8988T (cell line): ENCODE data around the gene OR4D5.
A peak's percentile ranks its signal among the peaks of the same experiment; 100 is the strongest.

ENCODE experiments used
- DNase-seq: peaks from one replicate; pipeline ENCODE4 v3.0.0; 2011

Gene OR4D5

DNA sequence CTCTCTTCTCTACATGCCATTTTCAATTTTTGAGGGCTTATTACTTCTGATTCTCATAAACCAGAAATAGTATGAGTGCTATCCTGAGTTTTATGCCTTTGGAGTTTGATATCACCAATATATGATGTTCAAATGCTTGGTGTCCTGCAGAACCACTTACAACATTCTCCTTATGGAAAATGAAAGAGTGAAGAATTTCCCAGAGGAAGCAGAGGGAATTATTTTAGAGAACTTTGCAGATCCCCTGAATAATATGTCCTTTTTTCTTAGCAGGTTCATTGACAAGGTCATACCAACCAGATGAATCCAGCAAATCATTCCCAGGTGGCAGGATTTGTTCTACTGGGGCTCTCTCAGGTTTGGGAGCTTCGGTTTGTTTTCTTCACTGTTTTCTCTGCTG is at the start of gene OR4D5:
TSS of gene OR4D5 (plus strand) at position 301 of the 400 bp plus-strand sequence. CDS start at position 301, 0 bp downstream.
- DNase-seq: no peak

DNA sequence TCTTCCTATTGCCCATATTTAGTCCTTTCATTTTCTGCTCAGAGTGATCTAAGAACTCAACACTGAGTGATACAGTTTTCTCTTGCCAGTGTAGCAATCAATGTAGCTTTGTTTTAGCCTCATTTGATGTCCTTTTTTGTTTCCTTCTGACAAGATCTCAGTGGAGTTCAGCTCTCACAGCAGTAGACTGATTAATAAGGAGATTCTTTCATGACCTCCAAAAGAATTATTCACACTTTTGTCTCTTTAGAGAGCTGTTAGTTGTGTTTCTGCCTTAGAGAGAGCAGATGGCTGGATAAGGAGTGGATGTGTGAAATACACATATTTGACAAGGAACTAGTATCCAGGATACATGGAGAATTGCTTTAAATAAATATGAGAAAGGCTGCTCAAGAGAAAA is 47.4 kb upstream of the OR4D5 start:
- no peak for DNase-seq

DNA sequence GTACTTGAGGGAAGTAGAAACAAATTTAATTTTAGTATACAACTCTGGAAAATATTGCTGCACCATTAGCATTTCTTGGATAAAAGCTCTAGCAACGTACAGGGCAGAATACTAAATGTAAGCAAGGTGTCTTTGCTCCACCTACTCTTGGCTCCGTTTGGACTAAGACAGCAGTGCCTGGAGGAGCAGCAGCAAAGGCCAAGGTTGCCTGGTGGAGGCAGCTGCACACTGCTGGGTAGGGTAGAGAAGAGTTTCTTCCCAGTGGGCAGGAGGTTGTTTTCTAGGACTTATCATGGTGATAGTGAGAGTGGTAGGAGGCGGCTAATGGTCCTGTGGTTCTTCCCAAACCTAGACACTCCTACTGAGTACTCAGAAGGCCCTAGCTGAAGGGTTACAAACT is 39.6 kb upstream of the OR4D5 start:
- DNase-seq: no peak

DNA sequence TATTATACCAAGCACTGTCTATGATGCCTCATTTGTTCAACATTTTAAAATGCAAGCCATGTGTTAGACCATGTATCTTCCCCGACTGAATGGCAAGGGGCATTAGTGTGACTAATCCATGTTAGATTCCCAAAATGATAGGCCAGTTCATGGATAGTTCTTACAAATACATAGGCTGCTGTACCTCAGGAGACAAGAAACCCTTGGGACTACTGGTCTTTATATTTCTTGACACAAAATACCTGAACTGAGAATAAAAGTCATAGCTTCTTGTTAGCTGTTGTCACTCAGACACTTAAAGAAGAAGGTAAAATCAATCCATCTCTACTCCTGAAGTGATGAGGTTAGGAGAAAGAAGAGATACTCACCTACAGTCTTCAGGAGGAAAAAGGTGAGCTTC is 37.5 kb upstream of the OR4D5 start, which contains the start of gene OR8D4:
TSS of gene OR8D4 (plus strand) at position 301 of the 400 bp plus-strand sequence. CDS start 4,265 bp downstream, outside the sequence.
- no peak for DNase-seq

DNA sequence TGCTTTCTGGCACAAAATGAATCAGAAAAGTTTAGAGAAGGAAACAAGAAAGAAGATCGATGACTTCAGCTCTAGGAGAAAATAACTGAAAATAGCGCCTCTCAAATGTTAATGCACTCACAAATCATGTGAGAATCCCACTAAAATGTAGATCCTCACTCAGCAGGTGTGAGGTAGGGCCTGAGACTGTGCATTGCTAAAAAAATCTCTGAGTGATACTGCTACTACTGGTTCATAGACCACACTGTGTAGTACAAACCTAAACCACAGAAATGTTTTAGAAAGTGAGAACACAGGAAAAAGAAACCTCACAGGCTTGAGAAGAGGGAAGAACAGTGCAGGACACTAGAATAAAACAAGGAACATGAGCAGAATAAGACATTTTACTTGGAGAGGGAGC is 35.5 kb upstream of the OR4D5 start:
- no peak for DNase-seq

DNA sequence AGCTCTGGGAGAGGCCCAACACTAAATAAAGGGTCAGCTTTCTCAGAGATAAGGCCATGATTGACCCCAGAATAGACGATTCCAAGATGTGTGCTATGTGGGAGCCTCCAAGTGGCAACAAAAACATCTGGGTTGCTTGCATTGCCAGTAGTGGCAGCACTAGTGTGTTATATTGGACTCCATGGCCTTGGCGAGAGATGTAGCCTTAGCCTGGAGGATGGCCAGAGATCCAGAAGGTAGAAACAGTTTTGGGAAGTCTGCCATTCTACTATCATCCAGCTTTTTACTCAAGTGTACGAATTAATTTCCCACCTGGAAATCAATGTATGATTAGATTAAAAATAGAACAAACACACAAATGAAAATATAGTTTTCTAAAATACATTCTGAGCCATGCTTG is 34.5 kb upstream of the OR4D5 start:
- no peak for DNase-seq

DNA sequence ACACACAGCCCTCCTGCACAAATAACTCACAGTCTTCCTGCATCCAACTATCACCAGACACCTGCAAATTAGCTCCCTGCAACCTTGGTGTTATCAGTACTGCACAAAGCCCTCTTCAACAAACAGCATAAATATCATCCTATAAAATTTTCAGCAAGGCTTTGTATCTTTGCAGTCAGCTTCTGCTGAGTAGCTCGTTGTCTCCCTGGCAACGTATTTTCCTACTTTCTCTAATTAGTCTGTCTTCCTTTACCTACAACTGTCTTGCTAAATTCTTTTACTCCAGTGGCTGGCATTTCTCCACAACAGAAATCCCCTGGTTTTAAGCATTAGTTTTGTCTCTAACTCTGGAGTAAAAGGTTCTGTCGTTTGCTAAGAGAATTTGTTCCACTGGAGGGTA is 33.6 kb upstream of the OR4D5 start:
- no peak for DNase-seq

DNA sequence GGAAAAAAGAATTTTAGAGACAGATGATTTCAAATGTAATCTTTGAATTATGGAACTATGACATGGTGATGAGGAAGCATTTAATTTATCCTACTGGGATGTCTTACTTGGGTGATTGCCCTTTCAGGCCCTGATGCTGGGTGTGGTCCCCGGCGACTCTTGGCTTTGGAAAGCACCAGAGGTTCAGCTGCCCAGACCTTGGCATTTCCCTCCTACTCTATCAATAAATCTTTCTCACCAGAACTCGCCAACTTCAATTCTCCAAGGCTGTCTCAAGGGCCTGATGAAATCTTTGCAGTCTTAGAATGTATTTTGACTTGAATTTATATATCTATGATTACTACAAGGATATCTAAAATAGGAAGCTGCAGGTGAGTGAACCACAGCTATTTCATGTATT is 18.5 kb upstream of the OR4D5 start:
- no peak for DNase-seq

DNA sequence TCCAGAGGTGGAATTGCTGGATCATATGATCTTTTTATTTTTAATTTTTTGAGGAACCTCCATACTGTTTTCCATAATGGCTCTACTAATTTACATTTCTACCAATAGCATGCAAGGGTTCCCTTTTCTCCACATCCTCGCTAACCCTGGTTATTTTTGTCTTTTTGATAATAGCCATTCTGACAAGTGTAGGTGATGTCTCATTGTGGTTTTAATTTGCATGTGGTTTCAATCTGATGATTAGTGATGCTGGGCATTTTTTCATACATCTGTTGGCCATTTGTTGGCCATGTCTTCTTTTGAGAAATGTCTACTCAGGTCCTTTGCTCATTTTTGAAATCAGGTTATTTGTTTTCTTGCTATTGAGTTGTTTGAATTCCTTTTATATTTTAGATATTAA is 15.4 kb upstream of the OR4D5 start:
- DNase-seq: no peak

DNA sequence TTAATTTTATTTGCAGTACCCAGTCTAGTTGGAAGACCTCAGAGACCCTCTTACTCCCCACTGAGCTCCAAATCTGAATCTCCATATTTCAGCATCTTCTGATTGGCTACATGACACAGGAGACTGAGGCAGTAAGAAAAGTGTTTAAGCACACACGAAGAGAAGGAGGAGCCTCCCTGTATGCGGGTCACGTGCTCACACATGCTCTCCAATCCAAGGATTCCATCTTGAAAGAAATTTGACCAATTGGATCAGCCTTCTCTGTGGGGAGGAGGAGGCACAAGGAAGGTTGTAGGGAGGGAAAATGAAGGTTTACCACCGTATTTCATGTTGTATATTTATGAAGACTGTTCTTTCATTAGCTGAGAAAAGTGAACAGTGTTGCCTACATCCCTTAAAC is 3.0 kb downstream of the OR4D5 start:
- no peak for DNase-seq

DNA sequence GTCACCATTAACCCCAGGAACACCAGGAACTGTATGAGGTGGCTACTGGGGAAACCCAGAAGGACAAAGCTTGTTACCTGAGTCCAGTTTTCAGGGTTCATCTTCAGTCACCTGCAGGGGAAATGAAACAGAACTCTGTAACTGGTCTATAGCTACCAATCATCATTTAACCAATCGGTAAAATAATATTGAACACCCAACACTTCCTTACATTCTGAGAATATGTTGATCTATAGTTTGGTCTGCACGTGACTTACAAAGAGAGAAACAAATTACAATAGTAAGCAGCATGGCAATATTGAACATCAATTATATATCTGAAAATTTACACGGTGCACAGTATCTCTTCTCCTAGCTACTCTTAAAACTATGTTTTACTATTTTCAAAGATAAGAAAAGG is 4.3 kb downstream of the OR4D5 start, which contains the start of gene OR6T1:
TSS of gene OR6T1 (minus strand) at position 101 of the 400 bp plus-strand sequence. CDS start at position 101, 0 bp downstream.
- DNase-seq: no peak

DNA sequence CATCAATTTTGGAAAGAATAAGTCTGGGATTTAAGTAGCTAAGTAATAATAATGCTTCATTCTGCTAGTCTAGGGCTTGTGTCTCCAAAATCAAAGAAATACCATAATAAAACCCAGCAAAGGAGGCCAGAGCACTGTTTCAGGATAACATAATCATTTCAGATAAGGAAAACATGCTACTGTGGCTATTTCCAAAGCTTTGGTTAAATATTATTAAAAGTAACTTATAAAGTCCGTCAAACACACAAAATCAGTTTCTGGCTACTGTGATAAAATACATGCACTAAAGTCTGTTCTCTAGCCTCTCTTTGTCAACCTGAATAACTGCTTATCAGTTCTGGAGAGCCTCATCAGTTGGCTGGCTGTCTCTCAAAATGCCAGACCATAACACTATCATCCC is 5.7 kb downstream of the OR4D5 start:
- no peak for DNase-seq

DNA sequence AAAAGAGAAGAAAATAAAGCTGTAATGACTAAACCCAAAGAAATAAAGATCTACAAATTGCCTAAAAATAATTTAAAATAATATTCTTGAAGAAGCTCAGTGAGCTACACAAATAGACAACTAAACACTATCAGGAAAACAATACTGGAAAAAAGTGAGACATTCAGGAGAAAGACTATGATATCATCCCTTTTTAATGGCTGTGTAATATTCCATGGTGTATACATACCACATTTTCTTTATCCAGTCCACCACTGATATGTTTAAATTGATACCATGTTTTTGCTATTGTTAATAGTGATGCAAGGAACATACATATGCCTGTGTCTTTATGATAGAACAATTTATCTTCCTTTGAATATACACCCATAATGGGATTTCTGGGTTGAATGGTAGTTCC is 17.3 kb downstream of the OR4D5 start:
- no peak for DNase-seq

DNA sequence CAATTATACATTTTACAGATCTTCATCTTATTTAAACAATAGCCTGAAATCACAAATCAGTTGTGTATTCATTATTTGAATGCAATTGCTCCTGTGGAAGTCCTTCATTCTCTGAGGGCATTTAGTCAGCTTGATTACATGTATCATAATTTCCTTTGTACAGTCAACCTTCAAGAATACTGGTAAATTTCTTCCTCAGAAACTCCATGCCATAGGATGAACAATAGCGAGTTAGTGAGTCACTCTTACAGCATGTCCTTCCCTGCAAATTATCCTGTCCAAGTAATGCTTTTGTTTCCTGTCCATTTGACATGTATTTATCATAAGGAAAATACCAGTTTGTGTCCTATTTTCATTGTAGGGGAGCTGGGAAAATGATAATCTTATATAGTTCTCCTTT is 34.4 kb downstream of the OR4D5 start:
- DNase-seq: peak; percentile 32

DNA sequence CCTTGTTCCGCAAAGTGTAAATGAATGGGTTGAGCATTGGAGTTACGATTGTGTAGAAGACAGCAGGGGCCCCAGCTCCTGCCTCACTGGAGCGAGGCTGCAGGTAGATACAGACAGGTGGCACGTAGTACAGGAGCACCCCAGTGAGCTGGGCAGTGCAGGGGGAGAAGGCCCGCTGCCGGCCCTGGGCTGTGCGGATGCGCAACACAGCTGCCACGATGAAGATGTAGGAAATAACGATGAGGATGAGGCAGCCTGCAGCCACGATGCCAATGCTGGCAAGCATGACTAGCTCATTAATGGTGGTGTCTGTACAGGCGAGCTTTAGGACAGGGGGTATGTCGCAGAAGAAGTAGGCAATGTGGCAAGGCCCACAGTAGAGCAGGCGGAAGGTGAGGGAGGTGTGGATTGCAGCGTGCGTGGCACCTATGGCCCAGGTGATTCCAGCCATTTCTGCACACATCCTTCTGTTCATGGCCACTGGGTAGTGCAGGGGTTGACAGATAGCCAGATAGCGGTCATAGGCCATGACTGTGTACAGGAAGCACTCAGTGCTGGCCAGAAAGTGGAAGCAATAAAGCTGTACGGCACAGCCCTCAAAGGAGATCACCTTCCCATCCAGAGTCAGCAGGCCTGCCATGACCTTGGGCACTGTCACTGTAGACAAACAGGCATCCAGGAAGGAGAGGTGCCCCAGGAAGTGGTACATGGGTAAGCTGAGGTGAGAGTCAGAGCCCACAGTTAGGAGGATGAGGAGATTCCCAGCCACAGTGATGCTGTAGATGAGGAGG is 37.5 kb downstream of the OR4D5 start:
- DNase-seq: no peak

DNA sequence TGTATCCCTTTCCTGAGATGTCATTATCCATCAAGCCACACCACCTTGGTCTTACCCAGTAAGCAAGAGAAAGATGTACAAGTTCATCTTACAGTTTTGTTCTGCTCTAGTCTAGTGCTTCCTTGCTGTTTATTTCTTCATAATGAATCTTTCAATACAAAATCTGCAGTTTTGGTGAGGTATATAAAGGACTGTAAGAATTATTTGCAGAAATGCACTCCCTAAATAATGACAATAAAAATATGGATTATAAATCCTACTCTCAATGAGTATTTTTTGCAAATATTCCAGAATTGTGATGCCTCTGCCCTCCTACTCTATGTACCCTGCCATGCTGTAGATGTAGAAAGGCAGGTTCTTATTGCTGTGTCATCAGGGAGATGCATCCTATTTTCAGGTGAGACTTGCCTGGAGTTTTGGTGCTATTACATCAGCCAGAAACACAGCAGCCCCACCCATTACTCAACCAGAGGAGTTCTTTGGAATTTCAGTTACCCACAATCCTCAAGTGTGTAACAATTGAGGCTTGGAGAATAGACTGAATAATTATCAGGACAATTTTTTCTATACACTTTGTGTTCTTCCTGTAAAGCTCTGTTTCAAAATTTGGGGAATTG is 38.4 kb downstream of the OR4D5 start, which contains the start of gene OR10S1:
TSS of gene OR10S1 (minus strand) at position 51 of the 617 bp plus-strand sequence. CDS start 117 bp downstream, outside the sequence.
- DNase-seq: no peak

DNA sequence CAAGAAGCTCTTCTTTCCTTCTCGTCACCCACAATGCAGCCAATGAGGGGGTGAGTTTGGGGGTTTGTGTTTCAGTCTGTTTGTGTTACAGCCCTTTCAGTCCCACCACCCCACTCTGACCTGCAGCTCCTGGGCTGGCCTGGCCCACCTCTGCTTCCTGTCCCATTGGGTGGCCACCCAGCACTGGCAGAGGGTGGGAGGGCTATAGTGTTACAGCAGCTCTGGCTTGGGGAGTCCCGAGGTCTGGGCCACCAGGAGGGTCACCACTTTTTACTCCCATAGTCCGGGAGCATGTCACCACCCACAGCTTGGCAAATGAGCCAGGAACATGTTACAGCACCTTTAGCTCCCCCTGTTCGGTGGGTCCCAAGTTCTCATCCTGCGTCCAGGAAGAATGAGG is 39.9 kb downstream of the OR4D5 start:
- DNase-seq: no peak
